ENCODE data around the gene MID1IP1.

MID1IP1 gene

GRCh38 chrX:38850807-38851544, 49.7 kb downstream of the MID1IP1 start:
- no peaks in the 10 kb centered on the region for H3K27me3 ChIP-seq (ENCODE audit: insufficient read depth, low read length, poor library complexity)
- H3K79me2 ChIP-seq (ENCODE audit: insufficient read depth, low read length): no peaks in the 10 kb centered on the region
- DNase-seq (no peak), ATAC-seq (ENCODE audit: insufficient read depth, low read depth) (no peak)
- no peak overlapping the region for H3K4me3 ChIP-seq (ENCODE audit: low read depth in 1 of 2, low read length in 2 of 2)
- H3K9me3 ChIP-seq (ENCODE audit: insufficient read depth, low read length, severe bottlenecking): no peaks in the 10 kb centered on the region
- no peaks in the 10 kb centered on the region for H3K4me1 ChIP-seq (ENCODE audit: insufficient read depth, low read length)
- H3K27ac ChIP-seq (ENCODE audit: low read length): no peak overlapping the region
- H3K9ac ChIP-seq (ENCODE audit: low read depth, low read length): no peak overlapping the region
- TF ChIP-seq EZH2 (IDR thresholded peaks at IDR 0.05; ENCODE audit: borderline replicate concordance, low read depth, low read length, severe bottlenecking) (no peak), CTCF (IDR thresholded peaks at IDR 0.05; ENCODE audit: borderline replicate concordance, extremely low read depth, low read length, poor library complexity, severe bottlenecking) (no peak)
- no peak overlapping the region for H2AFZ ChIP-seq (ENCODE audit: low read depth, low read length)
- no peaks in the 10 kb centered on the region for H3K36me3 ChIP-seq (ENCODE audit: insufficient read depth, low read length)
- no peaks in the 10 kb centered on the region for H4K20me1 ChIP-seq (ENCODE audit: insufficient read depth, low read length)
- no peak overlapping the region for H3K4me2 ChIP-seq (ENCODE audit: insufficient read depth, low read length)

GRCh38 chrX:38854305-38854704, 53.0 kb downstream of the MID1IP1 start:
- H3K4me2 ChIP-seq (ENCODE audit: insufficient read depth, low read length): no peak overlapping the region
- no peak for ATAC-seq (ENCODE audit: insufficient read depth, low read depth)
- H3K4me1 ChIP-seq (ENCODE audit: insufficient read depth, low read length): no peaks in the 10 kb centered on the region
- no peak overlapping the region for H3K27ac ChIP-seq (ENCODE audit: low read length)
- no peaks in the 10 kb centered on the region for H3K79me2 ChIP-seq (ENCODE audit: insufficient read depth, low read length)
- TF ChIP-seq CTCF (IDR thresholded peaks at IDR 0.05; ENCODE audit: borderline replicate concordance, extremely low read depth, low read length, poor library complexity, severe bottlenecking) (no peak), EZH2 (IDR thresholded peaks at IDR 0.05; ENCODE audit: borderline replicate concordance, low read depth, low read length, severe bottlenecking) (no peak)
- H3K36me3 ChIP-seq (ENCODE audit: insufficient read depth, low read length): no peaks in the 10 kb centered on the region
- no peaks in the 10 kb centered on the region for H3K9me3 ChIP-seq (ENCODE audit: insufficient read depth, low read length, severe bottlenecking)
- no peak overlapping the region for H2AFZ ChIP-seq (ENCODE audit: low read depth, low read length)
- H3K9ac ChIP-seq (ENCODE audit: low read depth, low read length): no peak overlapping the region
- no peak overlapping the region for H3K4me3 ChIP-seq (ENCODE audit: low read depth in 1 of 2, low read length in 2 of 2)
- no peak for DNase-seq
- H3K27me3 ChIP-seq (ENCODE audit: insufficient read depth, low read length, poor library complexity): no peaks in the 10 kb centered on the region
- H4K20me1 ChIP-seq (ENCODE audit: insufficient read depth, low read length): no peaks in the 10 kb centered on the region
